Inflammatory macrophage (primary cell): ENCODE results near the gene HDAC8.
"Not testable (repeated sequence)": the region's sequence is repeated elsewhere in the genome, so short reads cannot be mapped to it uniquely, and the experiment has no call there.

Experiments used
- DNase-seq, 2 donors: peaks; one replicate each; pipeline ENCODE4 v3.0.0-alpha.2; 2020 to 2022

Gene HDAC8

DNA sequence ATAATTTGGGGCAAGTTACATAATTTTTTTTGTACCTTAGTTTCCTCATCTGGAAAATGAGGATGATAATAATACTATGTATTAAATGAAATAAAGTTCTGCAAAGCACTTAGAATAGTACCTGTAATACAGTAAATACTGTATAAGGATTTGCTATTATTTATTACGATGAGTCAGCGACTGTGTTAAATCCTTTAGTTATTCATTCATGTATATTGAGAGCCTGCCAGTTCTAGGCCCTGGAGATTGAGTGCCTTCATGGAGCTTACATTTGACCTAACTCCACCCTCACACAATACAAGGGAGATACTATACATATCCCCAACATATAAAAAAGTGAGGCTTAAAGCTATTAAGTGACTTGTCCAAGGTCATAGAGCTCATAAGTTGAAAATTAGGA, 199.9 kb downstream of the HDAC8 start:
- DNase-seq, result no peak

DNA sequence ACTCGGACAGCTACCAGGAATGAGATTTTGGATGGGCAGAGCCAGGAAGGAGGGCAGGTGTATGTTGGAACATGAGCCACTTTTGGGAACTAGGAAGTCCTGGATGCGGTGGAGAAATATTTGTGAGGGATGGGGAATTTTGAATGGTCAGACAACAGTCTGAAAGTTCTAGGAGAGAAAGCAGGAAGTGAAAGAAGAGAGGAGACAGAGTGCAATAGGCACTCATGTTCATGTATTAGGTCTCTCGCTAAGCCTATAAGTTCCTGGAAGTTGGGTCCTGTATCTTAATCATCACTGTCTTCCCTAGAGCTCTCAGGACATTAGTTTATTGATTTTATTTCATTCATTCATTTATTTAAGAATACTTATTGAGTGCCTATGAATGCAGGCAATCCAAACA, 201.2 kb downstream of the HDAC8 start:
- no peak for DNase-seq

DNA sequence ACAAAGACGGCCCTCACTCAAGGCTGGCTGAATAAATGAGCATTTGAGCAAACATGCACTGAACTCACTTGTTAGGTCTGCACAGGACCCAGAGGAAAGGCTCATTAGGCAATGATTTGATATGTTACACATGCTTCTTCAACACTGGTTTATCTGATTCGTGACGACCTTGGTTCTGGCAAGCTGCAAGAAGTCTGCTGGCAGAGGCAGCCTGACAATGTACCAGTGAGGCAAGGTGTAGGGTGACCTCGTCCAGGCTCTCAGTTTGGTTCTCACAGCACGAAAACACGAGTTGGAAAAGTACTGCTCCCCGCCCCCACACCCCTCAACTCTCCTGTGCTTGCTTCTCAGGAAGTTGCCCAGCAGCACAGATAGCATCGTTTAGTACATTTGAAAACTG, 203.8 kb downstream of the HDAC8 start:
- DNase-seq, result no peak

GRCh38 chrX:72367516-72367915, 205.1 kb downstream of the HDAC8 start:
- DNase-seq, result no peak

GRCh38 chrX:72366701-72367454, 205.8 kb downstream of the HDAC8 start:
- DNase-seq, result no peak

GRCh38 chrX:72366178-72366577, 206.5 kb downstream of the HDAC8 start:
- no peak for DNase-seq

DNA sequence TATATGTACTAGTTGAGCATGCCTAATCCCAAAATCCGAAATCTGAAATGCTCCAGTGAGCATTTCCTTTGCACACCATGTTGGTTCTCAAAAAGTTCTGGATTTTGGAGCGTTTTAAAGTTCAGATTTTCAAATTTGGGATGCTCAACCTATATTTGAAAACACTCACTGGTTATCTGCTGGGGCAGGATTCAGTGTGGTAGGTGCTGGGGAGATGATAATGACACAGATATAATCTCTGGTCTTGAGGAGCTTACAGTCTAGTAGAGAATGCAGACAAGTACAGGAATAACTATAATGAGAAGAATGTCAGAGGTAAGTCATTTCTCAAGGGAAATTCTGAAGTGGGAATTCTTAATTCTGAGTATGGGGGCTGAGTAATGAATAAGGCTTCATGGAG, 207.5 kb downstream of the HDAC8 start:
- DNase-seq, result no peak

DNA sequence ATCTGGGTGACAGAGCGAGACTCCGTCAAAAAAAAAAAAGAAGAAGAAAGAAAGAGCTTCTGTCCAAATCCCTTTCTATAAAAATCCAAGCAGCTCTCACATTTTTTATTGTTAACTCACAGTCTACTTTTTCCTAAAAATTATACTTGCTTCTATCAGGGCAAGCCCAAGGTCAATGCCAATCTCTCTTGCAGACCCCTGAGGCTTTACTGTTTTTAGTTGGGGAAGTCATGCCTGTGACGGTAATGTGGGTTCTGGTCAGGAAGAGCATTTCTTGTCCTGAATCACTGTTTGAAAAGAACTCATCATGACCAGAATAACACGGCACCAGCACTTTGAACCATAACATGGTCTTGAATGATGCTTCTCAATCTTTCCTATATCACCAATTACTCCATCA, 212.3 kb downstream of the HDAC8 start:
- DNase-seq, result no peak

GRCh38 chrX:72358313-72358712, 214.3 kb downstream of the HDAC8 start:
- no peak for DNase-seq

GRCh38 chrX:72352786-72353185, 219.9 kb downstream of the HDAC8 start:
- DNase-seq, result no peak

GRCh38 chrX:72351606-72352334, 220.9 kb downstream of the HDAC8 start:
- DNase-seq, result no peak

- DNase-seq, result no peak
Measured at GRCh38 chrX:72349190-72349589, 223.5 kb downstream of the HDAC8 start.

- DNase-seq, result no peak
Measured at GRCh38 chrX:72348247-72348979, 224.2 kb downstream of the HDAC8 start.

DNA sequence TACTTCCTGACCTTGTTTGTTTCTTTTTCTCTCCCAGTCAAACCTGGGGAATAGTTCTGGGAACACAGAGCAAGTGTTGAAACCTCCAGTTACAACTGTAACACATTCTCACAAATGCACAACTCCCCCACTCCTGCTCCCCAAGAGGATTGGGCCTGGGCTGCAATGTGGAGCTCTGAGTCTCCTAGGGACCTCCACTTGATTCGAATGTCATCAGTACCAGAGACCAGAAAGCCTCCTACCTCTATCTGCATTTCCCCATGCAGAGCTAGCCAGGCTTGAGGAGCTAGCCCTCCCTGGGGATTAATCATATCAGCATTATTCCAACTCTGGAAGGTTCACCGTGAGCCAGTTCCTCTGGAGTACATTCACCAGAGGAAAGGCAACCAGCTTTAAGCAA, 225.3 kb downstream of the HDAC8 start:
- no peak for DNase-seq

DNA sequence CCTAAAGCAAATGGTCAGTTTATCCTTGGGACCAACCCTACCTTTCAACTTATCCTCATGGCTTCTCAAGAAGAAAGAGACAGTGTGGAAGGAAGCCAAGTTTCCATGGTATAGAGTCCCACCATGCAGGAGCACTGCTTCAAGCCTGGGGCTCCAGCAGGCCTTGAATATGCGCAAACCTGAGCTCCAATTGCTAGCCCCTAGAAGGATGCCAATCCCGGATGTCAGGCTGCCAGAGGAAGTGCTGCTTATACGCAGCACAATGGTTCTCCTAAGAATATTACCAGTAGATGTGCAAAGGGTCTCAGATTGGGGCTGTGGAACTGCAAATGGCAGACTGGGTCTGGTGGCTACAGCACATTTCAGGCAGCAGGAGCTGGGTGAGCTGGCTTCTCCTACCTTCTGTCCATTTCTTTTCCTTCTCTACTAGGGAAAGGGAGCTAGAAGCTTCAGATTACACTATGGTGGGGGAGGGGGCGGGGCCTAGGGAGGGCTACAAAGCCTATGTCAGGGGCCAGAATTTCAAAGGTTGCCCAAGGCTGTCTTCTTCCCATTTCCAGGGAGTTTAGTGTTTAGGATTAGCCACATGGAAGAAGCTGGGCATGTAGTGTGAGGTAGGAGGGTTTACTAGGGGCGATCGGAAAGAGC, 226.2 kb downstream of the HDAC8 start:
- DNase-seq, result no peak

DNA sequence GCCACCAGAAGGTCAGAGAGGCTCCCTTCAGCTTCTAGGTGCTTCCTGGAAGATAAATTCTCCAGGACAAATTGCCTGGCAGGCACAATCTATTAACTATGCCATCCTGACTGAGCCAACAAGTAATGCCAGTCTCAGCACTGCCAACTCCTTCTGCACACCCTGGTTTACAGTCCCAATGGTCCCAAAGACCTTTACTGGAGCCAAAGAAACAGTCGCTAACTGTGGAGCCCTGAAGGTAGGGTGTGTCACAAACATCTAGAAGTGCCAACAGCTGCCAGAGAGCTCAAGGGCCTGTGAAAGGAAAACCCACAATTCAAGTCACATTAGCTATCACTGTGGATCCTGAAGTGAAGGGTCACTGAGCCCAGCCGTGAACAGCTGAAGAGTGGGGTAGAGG, 232.0 kb downstream of the HDAC8 start:
- DNase-seq, result no peak

GRCh38 chrX:72340041-72340440, 232.6 kb downstream of the HDAC8 start:
- DNase-seq, result no peak

- DNase-seq, result no peak
Measured at GRCh38 chrX:72330131-72330530, 242.5 kb downstream of the HDAC8 start.

- no peak for DNase-seq
Measured at GRCh38 chrX:72326605-72327300, 245.9 kb downstream of the HDAC8 start.

DNA sequence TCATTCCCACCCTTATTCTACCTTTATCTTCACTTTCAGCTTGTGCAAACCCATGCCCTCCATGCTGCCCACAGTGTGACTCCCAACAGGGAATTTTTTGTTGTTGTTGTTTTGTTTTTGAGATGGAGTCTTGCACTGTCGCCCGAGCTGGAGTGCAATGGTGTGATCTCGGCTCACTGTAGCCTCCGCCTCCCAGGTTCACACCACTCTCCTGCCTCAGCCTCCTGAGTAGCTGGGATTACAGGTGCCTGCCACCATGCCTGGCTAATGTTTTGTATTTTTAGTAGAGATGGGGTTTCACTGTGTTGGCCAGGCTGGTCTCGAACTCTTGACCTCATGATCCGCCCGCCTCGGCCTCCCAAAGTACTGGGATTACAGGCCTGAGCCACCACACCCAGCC, 253.0 kb downstream of the HDAC8 start:
- not testable (repeated sequence) for DNase-seq

DNA sequence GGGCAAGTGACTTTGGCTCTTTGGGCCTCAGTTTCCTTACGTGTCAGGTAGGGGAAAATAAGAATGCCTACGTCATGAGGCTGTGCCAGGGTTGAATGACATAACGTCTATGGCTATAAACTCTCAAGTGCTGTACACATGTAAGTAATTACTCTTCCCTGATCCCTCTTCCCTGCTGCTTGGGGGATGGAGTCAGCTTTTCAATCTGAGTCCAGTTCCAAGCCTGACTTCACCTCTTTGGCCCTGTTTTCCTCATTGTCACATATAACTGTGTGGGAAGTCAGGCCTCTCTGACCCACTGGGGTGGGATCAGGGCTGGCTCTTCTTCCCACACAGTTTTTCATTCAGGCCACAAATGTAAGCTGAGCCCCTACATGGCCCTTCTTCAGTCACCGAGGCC, 255.5 kb downstream of the HDAC8 start:
- no peak for DNase-seq

DNA sequence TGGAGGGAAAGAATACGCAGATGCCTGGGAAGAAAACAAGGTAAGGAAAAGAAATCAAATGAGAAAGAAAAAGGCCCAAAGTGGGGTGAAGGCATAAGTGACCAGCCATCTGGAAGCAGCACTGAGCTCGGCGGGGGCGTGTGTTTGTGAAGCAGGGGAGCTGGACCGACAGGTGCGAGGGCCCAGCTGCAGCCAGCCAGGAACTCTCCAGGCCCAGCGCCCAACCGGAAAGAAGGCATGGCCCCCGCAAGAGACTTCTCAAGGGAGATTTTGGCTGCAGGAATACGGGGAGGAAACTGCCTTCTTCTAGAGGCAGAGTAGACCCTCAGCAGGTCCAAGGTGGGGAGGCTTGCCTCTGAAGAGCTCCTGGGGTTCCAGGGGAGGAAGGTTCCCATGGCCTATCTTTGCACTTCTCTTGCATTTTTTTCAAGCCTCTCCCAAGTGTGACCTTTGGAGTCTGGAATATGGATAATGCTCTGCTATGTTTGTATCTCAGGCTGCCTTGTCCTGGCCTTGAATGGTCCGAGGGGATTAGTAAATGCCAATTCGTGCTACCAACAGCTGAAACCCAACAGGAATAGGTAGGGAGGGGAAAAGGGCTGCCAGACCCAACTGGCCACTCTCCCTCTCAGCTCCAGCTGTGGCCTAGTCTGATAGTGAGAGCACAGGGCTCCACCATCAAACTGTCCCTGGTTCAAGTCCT, 256.1 kb downstream of the HDAC8 start:
- no peak for DNase-seq
